ENCODE measurements around the gene C2orf78.

Gene C2orf78

DNA sequence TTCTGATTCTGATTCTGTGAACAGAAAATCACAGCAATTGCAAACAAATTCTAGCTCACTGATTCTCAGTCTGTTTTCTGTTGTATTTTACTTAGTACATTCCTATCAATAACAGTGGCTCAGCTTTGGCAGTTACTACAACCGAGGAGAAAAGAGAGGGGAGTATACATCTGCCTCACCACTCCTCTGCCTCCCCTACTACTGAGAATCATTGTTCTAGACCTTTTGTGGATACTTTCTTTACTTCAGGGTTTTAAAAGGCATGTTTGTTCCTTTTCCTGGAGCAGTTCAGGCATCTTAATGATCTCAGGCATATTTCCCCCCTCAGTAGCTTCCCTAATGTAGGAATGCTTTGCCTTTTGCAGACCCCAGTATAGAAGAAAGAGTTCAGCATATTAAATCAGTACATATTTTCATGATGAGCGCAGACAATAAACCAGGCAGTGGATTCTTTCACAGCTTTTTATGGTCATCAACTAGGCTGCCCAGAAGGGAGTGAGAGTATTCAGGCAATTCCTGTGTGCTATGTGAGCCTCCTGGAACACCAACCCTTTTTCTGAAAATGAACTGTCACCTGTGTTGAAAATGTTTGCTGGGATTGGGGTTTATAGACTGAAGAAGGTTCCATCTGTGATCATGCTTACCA lies 55.0 kb downstream of the C2orf78 start:
- no peak for TF ChIP-seq YY1 (IDR thresholded peaks at IDR 0.05; ENCODE audit: low read depth)
- no peak for TF ChIP-seq NFIC (IDR thresholded peaks at IDR 0.05)
- TF ChIP-seq CREB1 (IDR thresholded peaks at IDR 0.05; ENCODE audit: low read depth): no peak
- TF ChIP-seq RAD21 (IDR thresholded peaks at IDR 0.05; ENCODE audit: low read depth): no peak
- TF ChIP-seq, protein P1, sequence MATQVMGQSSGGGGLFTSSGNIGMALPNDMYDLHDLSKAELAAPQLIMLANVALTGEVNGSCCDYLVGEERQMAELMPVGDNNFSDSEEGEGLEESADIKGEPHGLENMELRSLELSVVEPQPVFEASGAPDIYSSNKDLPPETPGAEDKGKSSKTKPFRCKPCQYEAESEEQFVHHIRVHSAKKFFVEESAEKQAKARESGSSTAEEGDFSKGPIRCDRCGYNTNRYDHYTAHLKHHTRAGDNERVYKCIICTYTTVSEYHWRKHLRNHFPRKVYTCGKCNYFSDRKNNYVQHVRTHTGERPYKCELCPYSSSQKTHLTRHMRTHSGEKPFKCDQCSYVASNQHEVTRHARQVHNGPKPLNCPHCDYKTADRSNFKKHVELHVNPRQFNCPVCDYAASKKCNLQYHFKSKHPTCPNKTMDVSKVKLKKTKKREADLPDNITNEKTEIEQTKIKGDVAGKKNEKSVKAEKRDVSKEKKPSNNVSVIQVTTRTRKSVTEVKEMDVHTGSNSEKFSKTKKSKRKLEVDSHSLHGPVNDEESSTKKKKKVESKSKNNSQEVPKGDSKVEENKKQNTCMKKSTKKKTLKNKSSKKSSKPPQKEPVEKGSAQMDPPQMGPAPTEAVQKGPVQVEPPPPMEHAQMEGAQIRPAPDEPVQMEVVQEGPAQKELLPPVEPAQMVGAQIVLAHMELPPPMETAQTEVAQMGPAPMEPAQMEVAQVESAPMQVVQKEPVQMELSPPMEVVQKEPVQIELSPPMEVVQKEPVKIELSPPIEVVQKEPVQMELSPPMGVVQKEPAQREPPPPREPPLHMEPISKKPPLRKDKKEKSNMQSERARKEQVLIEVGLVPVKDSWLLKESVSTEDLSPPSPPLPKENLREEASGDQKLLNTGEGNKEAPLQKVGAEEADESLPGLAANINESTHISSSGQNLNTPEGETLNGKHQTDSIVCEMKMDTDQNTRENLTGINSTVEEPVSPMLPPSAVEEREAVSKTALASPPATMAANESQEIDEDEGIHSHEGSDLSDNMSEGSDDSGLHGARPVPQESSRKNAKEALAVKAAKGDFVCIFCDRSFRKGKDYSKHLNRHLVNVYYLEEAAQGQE (IDR thresholded peaks at IDR 0.05; ENCODE audit: low read depth): no peak
- no peak for TF ChIP-seq CEBPB (IDR thresholded peaks at IDR 0.05)
- TF ChIP-seq, protein P2, sequence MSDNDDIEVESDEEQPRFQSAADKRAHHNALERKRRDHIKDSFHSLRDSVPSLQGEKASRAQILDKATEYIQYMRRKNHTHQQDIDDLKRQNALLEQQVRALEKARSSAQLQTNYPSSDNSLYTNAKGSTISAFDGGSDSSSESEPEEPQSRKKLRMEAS (IDR thresholded peaks at IDR 0.05): no peak
- TF ChIP-seq TEAD4 (IDR thresholded peaks at IDR 0.05): no peak
- TF ChIP-seq EP300 (IDR thresholded peaks at IDR 0.05; ENCODE audit: borderline replicate concordance): no peak
- TF ChIP-seq TAF1 (IDR thresholded peaks at IDR 0.05; ENCODE audit: low read depth): no peak
- TF ChIP-seq EGR1 (IDR thresholded peaks at IDR 0.05): no peak
- TF ChIP-seq, protein P3, sequence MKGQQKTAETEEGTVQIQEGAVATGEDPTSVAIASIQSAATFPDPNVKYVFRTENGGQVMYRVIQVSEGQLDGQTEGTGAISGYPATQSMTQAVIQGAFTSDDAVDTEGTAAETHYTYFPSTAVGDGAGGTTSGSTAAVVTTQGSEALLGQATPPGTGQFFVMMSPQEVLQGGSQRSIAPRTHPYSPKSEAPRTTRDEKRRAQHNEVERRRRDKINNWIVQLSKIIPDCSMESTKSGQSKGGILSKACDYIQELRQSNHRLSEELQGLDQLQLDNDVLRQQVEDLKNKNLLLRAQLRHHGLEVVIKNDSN (IDR thresholded peaks at IDR 0.05): no peak
- no peak for TF ChIP-seq FOXM1 (IDR thresholded peaks at IDR 0.05; ENCODE audit: borderline replicate concordance, low read depth)

DNA sequence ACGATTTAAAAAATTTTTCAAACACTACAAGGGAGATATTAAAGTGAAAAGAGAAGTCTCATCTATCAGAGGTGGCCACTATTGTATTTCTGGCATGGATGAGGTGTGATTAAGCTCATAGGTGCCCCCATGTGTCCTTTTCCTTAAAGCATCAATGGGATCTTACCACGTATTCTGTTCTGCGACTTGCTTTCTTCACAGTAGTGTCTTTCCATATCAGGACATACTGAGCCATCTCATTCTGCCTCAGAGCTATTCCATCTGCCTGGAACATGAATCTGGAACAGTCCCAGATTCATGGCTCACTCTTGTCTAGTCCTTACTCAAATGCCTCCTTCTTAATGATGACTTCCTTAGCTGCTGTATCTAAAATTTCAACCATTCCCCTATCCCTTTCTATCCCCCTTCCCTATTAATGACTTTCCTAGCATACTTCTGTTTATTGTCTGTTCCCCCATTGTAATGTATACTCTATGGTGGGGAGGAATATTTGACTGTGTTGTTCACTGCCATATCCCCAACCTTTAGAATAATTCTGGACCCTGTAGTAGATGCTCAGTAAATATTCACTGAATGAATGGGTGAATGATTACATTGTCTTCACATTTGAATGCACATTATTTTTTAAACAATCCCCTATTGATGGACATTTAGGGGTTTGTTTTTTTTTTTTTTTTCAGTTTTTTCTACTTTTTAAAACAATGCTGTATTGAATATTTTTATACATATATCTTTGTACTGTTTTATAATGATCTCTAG lies 55.8 kb downstream of the C2orf78 start:
- no peak for TF ChIP-seq TEAD4 (IDR thresholded peaks at IDR 0.05)
- no peak for TF ChIP-seq FOXM1 (IDR thresholded peaks at IDR 0.05; ENCODE audit: borderline replicate concordance, low read depth)
- no peak for TF ChIP-seq EGR1 (IDR thresholded peaks at IDR 0.05)
- TF ChIP-seq, protein P1 (IDR thresholded peaks at IDR 0.05; ENCODE audit: low read depth): no peak
- no peak for TF ChIP-seq YY1 (IDR thresholded peaks at IDR 0.05; ENCODE audit: low read depth)
- no peak for TF ChIP-seq ZBTB7A (IDR thresholded peaks at IDR 0.05; ENCODE audit: low read depth)
- no peak for TF ChIP-seq CEBPB (IDR thresholded peaks at IDR 0.05)
- TF ChIP-seq RAD21 (IDR thresholded peaks at IDR 0.05; ENCODE audit: low read depth): no peak
- TF ChIP-seq TCF12 (IDR thresholded peaks at IDR 0.05; ENCODE audit: low read depth): no peak
- TF ChIP-seq, protein P3 (IDR thresholded peaks at IDR 0.05): no peak
- no peak for TF ChIP-seq EP300 (IDR thresholded peaks at IDR 0.05; ENCODE audit: borderline replicate concordance)
- no peak for TF ChIP-seq TAF1 (IDR thresholded peaks at IDR 0.05; ENCODE audit: low read depth)
- TF ChIP-seq, protein P2 (IDR thresholded peaks at IDR 0.05): no peak
- no peak for TF ChIP-seq CREB1 (IDR thresholded peaks at IDR 0.05; ENCODE audit: low read depth)
- no peak for TF ChIP-seq NFIC (IDR thresholded peaks at IDR 0.05)

DNA sequence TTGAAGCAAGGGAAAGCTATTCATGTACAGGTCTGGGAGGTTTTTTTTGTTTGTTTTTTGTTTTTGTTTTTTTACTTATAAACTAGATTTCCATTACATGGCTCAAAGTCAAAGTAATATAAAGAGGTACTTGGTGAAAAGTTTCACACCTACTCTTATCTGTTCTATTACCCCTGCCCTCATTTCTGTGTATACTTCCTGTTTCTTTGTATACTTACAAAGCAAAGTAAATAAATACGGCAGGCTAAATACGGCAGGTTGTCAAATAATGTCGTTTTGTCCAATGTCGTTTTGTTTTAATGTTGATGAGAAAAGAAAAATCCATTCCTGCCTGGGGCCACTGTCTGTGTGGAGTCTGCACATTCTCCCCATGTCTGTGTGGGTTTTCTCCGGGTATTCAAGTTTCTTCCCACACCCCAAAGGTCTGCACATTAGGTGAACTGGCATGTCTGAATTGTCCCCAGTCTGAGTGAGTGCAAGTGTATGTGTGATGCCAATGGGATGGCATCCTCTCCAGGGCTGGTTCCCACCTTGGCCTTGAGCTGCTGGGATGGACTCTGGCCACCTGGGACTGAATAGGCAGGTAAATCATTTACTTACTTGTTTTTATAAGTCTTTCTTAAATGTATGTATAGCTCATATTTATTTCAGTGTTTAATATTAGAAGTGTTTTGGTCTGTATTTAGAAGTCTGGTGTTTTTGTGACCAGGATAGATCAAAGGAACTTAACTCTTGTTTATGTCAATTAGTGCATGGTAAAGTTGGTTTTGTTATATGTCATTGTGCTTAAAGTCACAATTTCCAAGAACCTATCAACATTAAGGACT lies 58.1 kb downstream of the C2orf78 start:
- TF ChIP-seq CREB1 (IDR thresholded peaks at IDR 0.05; ENCODE audit: low read depth) (no peak), ZBTB7A (IDR thresholded peaks at IDR 0.05; ENCODE audit: low read depth) (no peak), EGR1 (IDR thresholded peaks at IDR 0.05) (no peak), YY1 (IDR thresholded peaks at IDR 0.05; ENCODE audit: low read depth) (no peak), TEAD4 (IDR thresholded peaks at IDR 0.05) (no peak), RAD21 (IDR thresholded peaks at IDR 0.05; ENCODE audit: low read depth) (no peak), EP300 (IDR thresholded peaks at IDR 0.05; ENCODE audit: borderline replicate concordance) (no peak), FOXM1 (IDR thresholded peaks at IDR 0.05; ENCODE audit: borderline replicate concordance, low read depth) (no peak), NFIC (IDR thresholded peaks at IDR 0.05) (no peak), CEBPB (IDR thresholded peaks at IDR 0.05) (no peak), TAF1 (IDR thresholded peaks at IDR 0.05; ENCODE audit: low read depth) (no peak), TCF12 (IDR thresholded peaks at IDR 0.05; ENCODE audit: low read depth) (no peak)
- TF ChIP-seq, protein P1 (IDR thresholded peaks at IDR 0.05; ENCODE audit: low read depth): no peak
- TF ChIP-seq, protein P2 (IDR thresholded peaks at IDR 0.05): no peak
- TF ChIP-seq, protein P3 (IDR thresholded peaks at IDR 0.05): no peak
